GM23338 (cell line): Measurements from ENCODE around the gene ZC2HC1B. TPM values are rescaled to one million over a fixed set of nuclear protein-coding genes. Genes with fewer than 3 reads are reported as not detected.

Experiments used
- ATAC-seq: fragments of 200-7000 bp; cut with Tn5 transposase; 3 replicates; pipeline ENCODE4 v1.9.1; 2020
- DNase-seq: peaks from one replicate; pipeline ENCODE4 v3.0.0-alpha.2; 2015; ENCODE audit warnings: low spot score
- H2AFZ ChIP-seq: fragments of 200-600 bp; sonication (generic); 2 replicates; pipeline ENCODE4 v1.8.0; 2016; ENCODE audit warnings: antibody characterized with exemption, mild to moderate bottlenecking, moderate library complexity
- H3F3A ChIP-seq: fragments of 200-600 bp; sonication (generic); replicated peaks from 2 replicates; pipeline ENCODE4 v1.8.0; 2017; ENCODE audit warnings: antibody characterized with exemption, mixed run types, low read depth
- H3K27ac ChIP-seq: fragments of 200-600 bp; sonication (generic); 2 replicates; pipeline ENCODE4 v1.6.1; 2016; ENCODE audit warnings: low read depth
- H3K27me3 ChIP-seq: fragments of 200-600 bp; sonication (generic); 2 replicates; pipeline ENCODE4 v1.8.0; 2016; ENCODE audit warnings: mild to moderate bottlenecking, mixed run types, moderate library complexity; ENCODE audit not compliant: insufficient read depth
- H3K36me3 ChIP-seq: fragments of 200-600 bp; sonication (generic); 2 replicates; pipeline ENCODE4 v1.8.0; 2016; ENCODE audit warnings: mild to moderate bottlenecking; ENCODE audit not compliant: insufficient read depth
- H3K4me1 ChIP-seq: fragments of 200-600 bp; sonication (generic); 2 replicates; pipeline ENCODE4 v1.8.0; 2016; ENCODE audit warnings: mild to moderate bottlenecking, moderate library complexity; ENCODE audit not compliant: insufficient read depth
- H3K4me2 ChIP-seq: fragments of 200-600 bp; sonication (generic); 2 replicates; pipeline ENCODE4 v1.7.1; 2017; ENCODE audit warnings: mixed run types
- H3K4me3 ChIP-seq: fragments of 200-600 bp; sonication (generic); 2 replicates; pipeline ENCODE4 v1.6.1; 2016; ENCODE audit warnings: mixed run types
- H3K79me2 ChIP-seq: fragments of 200-600 bp; sonication (generic); replicated peaks from 2 replicates; pipeline ENCODE4 v1.8.0; 2017; ENCODE audit warnings: mild to moderate bottlenecking; ENCODE audit not compliant: insufficient read depth
- H3K9me2 ChIP-seq: fragments of 200-600 bp; sonication (generic); 2 replicates; pipeline ENCODE4 v1.8.0; 2017; ENCODE audit not compliant: insufficient read depth
- H4K20me1 ChIP-seq: fragments of 200-600 bp; sonication (generic); replicated peaks from 2 replicates; pipeline ENCODE4 v1.8.0; 2017; ENCODE audit warnings: mild to moderate bottlenecking; ENCODE audit not compliant: insufficient read depth
- H3K27ac Mint-ChIP-seq: 2 replicates; pipeline ENCODE4 v1.8.0; 2020; ENCODE audit warnings: inconsistent platforms, mild to moderate bottlenecking, moderate library complexity, mixed read lengths
- H3K27me3 Mint-ChIP-seq: 3 replicates; pipeline ENCODE4 v1.8.0; 2022; ENCODE audit warnings: low read depth, mild to moderate bottlenecking, moderate library complexity, mixed read lengths, inconsistent platforms; ENCODE audit not compliant: insufficient read depth, poor library complexity
- H3K36me3 Mint-ChIP-seq: 3 replicates; pipeline ENCODE4 v1.8.0; 2021; ENCODE audit warnings: low read depth, mild to moderate bottlenecking, inconsistent platforms, moderate library complexity, mixed read lengths
- H3K4me1 Mint-ChIP-seq: 3 replicates; pipeline ENCODE4 v1.8.0; 2020; ENCODE audit warnings: mild to moderate bottlenecking, inconsistent platforms, mixed read lengths
- H3K4me3 Mint-ChIP-seq: 3 replicates; pipeline ENCODE4 v1.8.0; 2021; ENCODE audit warnings: moderate library complexity, mild to moderate bottlenecking, inconsistent platforms, mixed read lengths
- H3K9me3 Mint-ChIP-seq: 3 replicates; pipeline ENCODE4 v1.8.0; 2020; ENCODE audit warnings: moderate library complexity, mild to moderate bottlenecking, inconsistent platforms, mixed read lengths
- CREB1 ChIP-seq: fragments of 250-450 bp; sonication (Bioruptor Pico); IDR thresholded peaks from 2 replicates; pipeline ENCODE4 v1.5.0; 2020; ENCODE audit warnings: low read depth, mild to moderate bottlenecking, moderate library complexity
- CTCF ChIP-seq, 2 experiments: fragments of 200-600 bp in 1 of 2; sonication (generic) in 1 of 2; conservative IDR thresholded peaks; 2 replicates each; pipeline versions ENCODE4 v1.5.1 to v1.6.1; 2016 to 2017; ENCODE audit warnings: antibody characterized with exemption in 2 of 2, low read depth in 2 of 2, mild to moderate bottlenecking in 2 of 2, moderate library complexity in 1 of 2
- EZH2 ChIP-seq: fragments of 200-600 bp; sonication (generic); IDR thresholded peaks from one replicate; pipeline ENCODE4 v1.8.0; 2017; ENCODE audit warnings: antibody characterized with exemption, mild to moderate bottlenecking, low read depth; ENCODE audit not compliant: unreplicated experiment
- EZH2phosphoT487 ChIP-seq: fragments of 200-600 bp; sonication (generic); IDR thresholded peaks from one replicate; pipeline ENCODE4 v1.8.1; 2018; ENCODE audit warnings: antibody characterized with exemption; ENCODE audit not compliant: unreplicated experiment
- JUNB ChIP-seq: IDR thresholded peaks from one replicate; pipeline ENCODE4 v1.6.1; 2016; ENCODE audit warnings: antibody characterized with exemption; ENCODE audit not compliant: unreplicated experiment
- NANOG ChIP-seq: IDR thresholded peaks from 2 replicates; pipeline ENCODE4 v1.6.1; 2016; ENCODE audit warnings: antibody characterized with exemption, borderline replicate concordance
- POLR2AphosphoS5 ChIP-seq: IDR thresholded peaks from 2 replicates; pipeline ENCODE4 v1.6.1; 2016; ENCODE audit warnings: antibody characterized with exemption, low read depth
- STAT1 ChIP-seq: IDR thresholded peaks from one replicate; pipeline ENCODE4 v1.6.1; 2016; ENCODE audit warnings: antibody characterized with exemption; ENCODE audit not compliant: unreplicated experiment
- ZNF114 ChIP-seq: fragments of 250-450 bp; sonication (Bioruptor Pico); IDR thresholded peaks from 2 replicates; pipeline ENCODE4 v1.5.0; 2020; ENCODE audit warnings: mild to moderate bottlenecking, moderate library complexity
- ZNF331 ChIP-seq: fragments of 250-450 bp; sonication (Bioruptor Pico); IDR thresholded peaks from 2 replicates; pipeline ENCODE4 v1.5.0; 2020; ENCODE audit warnings: low read depth, mild to moderate bottlenecking, moderate library complexity
- long read RNA-seq: library from polyadenylated mRNA; unstranded; transcript quantifications from one replicate; pipeline ENCODE4 v2.0.0, GENCODE V29; 2020; ENCODE audit not compliant: unreplicated experiment
- polyA plus RNA-seq: library from polyadenylated mRNA; unstranded; fragments of >200 nt; fragmentation: Nextera tagmentation; extraction: Ambion mirVana; gene quantifications from 2 replicates; pipeline ENCODE4 v1.2.1, GENCODE V29; 2016
- total RNA-seq: library from RNA; depleted of rRNA; stranded (reverse); fragments of >200 nt; shearing (Covaris generic); gene quantifications from 2 replicates; pipeline ENCODE4 v1.2.3, GENCODE V29; 2014; rRNA removed
- TF ChIP-seq, protein P1 (sequence below): IDR thresholded peaks from 2 replicates; pipeline ENCODE4 v1.6.1; 2016; ENCODE audit warnings: antibody characterized with exemption
- TF ChIP-seq, protein P2 (sequence below): fragments of 250-450 bp; sonication (Bioruptor Pico); IDR thresholded peaks from 2 replicates; pipeline ENCODE4 v1.5.0; 2020; ENCODE audit warnings: mild to moderate bottlenecking, moderate library complexity
- TF ChIP-seq, protein P3 (sequence below): IDR thresholded peaks from one replicate; pipeline ENCODE4 v1.6.1; 2018; ENCODE audit warnings: antibody characterized with exemption; ENCODE audit not compliant: unreplicated experiment

The ZC2HC1B gene, protein sequence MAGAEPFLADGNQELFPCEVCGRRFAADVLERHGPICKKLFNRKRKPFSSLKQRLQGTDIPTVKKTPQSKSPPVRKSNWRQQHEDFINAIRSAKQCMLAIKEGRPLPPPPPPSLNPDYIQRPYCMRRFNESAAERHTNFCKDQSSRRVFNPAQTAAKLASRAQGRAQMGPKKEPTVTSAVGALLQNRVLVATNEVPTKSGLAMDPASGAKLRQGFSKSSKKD
- total RNA-seq (not detected in 2 replicates), polyA plus RNA-seq (not detected in 2 replicates)
- long read RNA-seq = 0 reads

DNA sequence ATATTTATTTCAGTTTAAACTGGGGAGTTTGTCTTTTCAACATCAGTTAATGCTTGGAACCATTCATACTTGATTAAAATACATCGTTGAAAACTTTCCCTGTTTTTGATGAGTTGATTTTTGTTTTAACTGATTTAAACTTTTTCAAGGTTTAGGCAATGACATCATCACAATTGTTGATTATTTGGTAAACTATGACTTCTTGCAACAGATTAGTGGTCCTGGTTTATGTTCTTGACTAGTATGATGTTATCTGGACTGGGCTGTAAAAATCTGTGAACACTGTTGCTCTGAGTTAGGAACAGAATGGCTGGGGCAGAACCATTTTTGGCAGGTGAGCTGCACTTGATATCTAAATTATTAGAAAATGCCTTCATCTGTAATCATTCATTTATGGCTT is at the start of gene ZC2HC1B:
ZC2HC1B (plus strand) TSS at position 241 of the 400 bp plus-strand sequence; CDS start at position 307, 66 bp downstream.
- DNase-seq (no peak), ATAC-seq (no peak)
- Histone ChIP-seq H3K79me2 (no peaks in the 10 kb centered on the region), H3K27me3 (no peaks in the 10 kb centered on the region), H2AFZ (no peak within 1 kb of the TSS), H3K4me3 (no peak within 1 kb of the TSS), H3F3A (peaks cover 4% of the 10 kb centered on the region), H3K4me2 (no peak within 1 kb of the TSS), H3K27ac (no peak within 1 kb of the TSS), H3K36me3 (peaks cover 42% of the 10 kb centered on the region), H4K20me1 (peaks cover 4% of the 10 kb centered on the region; the same call in 1 of the 2 replicates), H3K4me1 (peaks cover 6% of the 10 kb centered on the region), H3K9me2 (no peaks in the 10 kb centered on the region)
- no peak within 1 kb of the TSS for H3K4me3 Mint-ChIP-seq
- no peak within 1 kb of the TSS for H3K27ac Mint-ChIP-seq
- peaks cover 3% of the 10 kb centered on the region; the same call in 2 of the 3 replicates for H3K9me3 Mint-ChIP-seq
- H3K36me3 Mint-ChIP-seq = peaks cover 53% of the 10 kb centered on the region
- H3K4me1 Mint-ChIP-seq = peaks cover 4% of the 10 kb centered on the region; the same call in 2 of the 3 replicates
- H3K27me3 Mint-ChIP-seq = no peaks in the 10 kb centered on the region
- TF ChIP-seq STAT1 (no peak), CREB1 (no peak), EZH2 (no peak), NANOG (no peak), CTCF (conservative IDR thresholded peaks at IDR 0.05; ENCODE audit: low read depth in 2 of 2) (no peak), POLR2AphosphoS5 (no peak), ZNF114 (CRISPR knock-in tag) (no peak), ZNF331 (CRISPR knock-in tag) (no peak), EZH2phosphoT487 (no peak), JUNB (no peak)
- TF ChIP-seq, protein P1, sequence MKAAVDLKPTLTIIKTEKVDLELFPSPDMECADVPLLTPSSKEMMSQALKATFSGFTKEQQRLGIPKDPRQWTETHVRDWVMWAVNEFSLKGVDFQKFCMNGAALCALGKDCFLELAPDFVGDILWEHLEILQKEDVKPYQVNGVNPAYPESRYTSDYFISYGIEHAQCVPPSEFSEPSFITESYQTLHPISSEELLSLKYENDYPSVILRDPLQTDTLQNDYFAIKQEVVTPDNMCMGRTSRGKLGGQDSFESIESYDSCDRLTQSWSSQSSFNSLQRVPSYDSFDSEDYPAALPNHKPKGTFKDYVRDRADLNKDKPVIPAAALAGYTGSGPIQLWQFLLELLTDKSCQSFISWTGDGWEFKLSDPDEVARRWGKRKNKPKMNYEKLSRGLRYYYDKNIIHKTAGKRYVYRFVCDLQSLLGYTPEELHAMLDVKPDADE = no peak
- TF ChIP-seq, protein P2, sequence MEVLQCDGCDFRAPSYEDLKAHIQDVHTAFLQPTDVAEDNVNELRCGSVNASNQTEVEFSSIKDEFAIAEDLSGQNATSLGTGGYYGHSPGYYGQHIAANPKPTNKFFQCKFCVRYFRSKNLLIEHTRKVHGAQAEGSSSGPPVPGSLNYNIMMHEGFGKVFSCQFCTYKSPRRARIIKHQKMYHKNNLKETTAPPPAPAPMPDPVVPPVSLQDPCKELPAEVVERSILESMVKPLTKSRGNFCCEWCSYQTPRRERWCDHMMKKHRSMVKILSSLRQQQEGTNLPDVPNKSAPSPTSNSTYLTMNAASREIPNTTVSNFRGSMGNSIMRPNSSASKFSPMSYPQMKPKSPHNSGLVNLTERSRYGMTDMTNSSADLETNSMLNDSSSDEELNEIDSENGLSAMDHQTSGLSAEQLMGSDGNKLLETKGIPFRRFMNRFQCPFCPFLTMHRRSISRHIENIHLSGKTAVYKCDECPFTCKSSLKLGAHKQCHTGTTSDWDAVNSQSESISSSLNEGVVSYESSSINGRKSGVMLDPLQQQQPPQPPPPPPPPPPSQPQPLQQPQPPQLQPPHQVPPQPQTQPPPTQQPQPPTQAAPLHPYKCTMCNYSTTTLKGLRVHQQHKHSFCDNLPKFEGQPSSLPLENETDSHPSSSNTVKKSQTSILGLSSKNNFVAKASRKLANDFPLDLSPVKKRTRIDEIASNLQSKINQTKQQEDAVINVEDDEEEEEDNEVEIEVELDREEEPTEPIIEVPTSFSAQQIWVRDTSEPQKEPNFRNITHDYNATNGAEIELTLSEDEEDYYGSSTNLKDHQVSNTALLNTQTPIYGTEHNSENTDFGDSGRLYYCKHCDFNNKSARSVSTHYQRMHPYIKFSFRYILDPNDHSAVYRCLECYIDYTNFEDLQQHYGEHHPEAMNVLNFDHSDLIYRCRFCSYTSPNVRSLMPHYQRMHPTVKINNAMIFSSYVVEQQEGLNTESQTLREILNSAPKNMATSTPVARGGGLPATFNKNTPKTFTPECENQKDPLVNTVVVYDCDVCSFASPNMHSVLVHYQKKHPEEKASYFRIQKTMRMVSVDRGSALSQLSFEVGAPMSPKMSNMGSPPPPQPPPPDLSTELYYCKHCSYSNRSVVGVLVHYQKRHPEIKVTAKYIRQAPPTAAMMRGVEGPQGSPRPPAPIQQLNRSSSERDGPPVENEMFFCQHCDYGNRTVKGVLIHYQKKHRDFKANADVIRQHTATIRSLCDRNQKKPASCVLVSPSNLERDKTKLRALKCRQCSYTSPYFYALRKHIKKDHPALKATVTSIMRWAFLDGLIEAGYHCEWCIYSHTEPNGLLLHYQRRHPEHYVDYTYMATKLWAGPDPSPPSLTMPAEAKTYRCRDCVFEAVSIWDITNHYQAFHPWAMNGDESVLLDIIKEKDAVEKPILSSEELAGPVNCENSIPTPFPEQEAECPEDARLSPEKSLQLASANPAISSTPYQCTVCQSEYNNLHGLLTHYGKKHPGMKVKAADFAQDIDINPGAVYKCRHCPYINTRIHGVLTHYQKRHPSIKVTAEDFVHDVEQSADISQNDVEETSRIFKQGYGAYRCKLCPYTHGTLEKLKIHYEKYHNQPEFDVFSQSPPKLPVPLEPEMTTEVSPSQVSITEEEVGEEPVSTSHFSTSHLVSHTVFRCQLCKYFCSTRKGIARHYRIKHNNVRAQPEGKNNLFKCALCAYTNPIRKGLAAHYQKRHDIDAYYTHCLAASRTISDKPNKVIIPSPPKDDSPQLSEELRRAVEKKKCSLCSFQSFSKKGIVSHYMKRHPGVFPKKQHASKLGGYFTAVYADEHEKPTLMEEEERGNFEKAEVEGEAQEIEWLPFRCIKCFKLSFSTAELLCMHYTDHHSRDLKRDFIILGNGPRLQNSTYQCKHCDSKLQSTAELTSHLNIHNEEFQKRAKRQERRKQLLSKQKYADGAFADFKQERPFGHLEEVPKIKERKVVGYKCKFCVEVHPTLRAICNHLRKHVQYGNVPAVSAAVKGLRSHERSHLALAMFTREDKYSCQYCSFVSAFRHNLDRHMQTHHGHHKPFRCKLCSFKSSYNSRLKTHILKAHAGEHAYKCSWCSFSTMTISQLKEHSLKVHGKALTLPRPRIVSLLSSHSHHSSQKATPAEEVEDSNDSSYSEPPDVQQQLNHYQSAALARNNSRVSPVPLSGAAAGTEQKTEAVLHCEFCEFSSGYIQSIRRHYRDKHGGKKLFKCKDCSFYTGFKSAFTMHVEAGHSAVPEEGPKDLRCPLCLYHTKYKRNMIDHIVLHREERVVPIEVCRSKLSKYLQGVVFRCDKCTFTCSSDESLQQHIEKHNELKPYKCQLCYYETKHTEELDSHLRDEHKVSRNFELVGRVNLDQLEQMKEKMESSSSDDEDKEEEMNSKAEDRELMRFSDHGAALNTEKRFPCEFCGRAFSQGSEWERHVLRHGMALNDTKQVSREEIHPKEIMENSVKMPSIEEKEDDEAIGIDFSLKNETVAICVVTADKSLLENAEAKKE (CRISPR knock-in tag) = no peak
- TF ChIP-seq, protein P3, sequence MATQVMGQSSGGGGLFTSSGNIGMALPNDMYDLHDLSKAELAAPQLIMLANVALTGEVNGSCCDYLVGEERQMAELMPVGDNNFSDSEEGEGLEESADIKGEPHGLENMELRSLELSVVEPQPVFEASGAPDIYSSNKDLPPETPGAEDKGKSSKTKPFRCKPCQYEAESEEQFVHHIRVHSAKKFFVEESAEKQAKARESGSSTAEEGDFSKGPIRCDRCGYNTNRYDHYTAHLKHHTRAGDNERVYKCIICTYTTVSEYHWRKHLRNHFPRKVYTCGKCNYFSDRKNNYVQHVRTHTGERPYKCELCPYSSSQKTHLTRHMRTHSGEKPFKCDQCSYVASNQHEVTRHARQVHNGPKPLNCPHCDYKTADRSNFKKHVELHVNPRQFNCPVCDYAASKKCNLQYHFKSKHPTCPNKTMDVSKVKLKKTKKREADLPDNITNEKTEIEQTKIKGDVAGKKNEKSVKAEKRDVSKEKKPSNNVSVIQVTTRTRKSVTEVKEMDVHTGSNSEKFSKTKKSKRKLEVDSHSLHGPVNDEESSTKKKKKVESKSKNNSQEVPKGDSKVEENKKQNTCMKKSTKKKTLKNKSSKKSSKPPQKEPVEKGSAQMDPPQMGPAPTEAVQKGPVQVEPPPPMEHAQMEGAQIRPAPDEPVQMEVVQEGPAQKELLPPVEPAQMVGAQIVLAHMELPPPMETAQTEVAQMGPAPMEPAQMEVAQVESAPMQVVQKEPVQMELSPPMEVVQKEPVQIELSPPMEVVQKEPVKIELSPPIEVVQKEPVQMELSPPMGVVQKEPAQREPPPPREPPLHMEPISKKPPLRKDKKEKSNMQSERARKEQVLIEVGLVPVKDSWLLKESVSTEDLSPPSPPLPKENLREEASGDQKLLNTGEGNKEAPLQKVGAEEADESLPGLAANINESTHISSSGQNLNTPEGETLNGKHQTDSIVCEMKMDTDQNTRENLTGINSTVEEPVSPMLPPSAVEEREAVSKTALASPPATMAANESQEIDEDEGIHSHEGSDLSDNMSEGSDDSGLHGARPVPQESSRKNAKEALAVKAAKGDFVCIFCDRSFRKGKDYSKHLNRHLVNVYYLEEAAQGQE = no peak
